HG03066 (cell line): ENCODE results near the gene PSG3.
"Not testable (repeated sequence)": the region's sequence is repeated elsewhere in the genome, so short reads cannot be mapped to it uniquely, and the experiment has no call there.

ENCODE experiments used
- ATAC-seq: cut with Tn5 transposase; IDR thresholded peaks from one replicate; pipeline ENCODE4 v1.9.1; 2021; ENCODE audit warnings: low read depth; ENCODE audit not compliant: unreplicated experiment

PSG3 gene

GRCh38 chr19:42695811-42696503, 44.3 kb downstream of the PSG3 start:
- no peak for ATAC-seq

GRCh38 chr19:42693760-42694350, 46.4 kb downstream of the PSG3 start:
- ATAC-seq: no peak

- ATAC-seq: no peak
Measured at GRCh38 chr19:42683917-42684513, 56.3 kb downstream of the PSG3 start.

GRCh38 chr19:42676326-42676725, 64.0 kb downstream of the PSG3 start:
- ATAC-seq: not testable (repeated sequence)

- not testable (repeated sequence) for ATAC-seq
Measured at GRCh38 chr19:42674549-42674948, 65.7 kb downstream of the PSG3 start.
